ENCODE measurements around the gene KRTAP6-2.

- no peak for TF ChIP-seq POLR2A (IDR thresholded peaks at IDR 0.05; ENCODE audit: low read depth, low read length)
- TF ChIP-seq TAF1 (IDR thresholded peaks at IDR 0.05; ENCODE audit: borderline replicate concordance, low read depth, low read length): no peak
- no peak for TF ChIP-seq POLR2AphosphoS5 (IDR thresholded peaks at IDR 0.05; ENCODE audit: low read depth, low read length)
Observed at GRCh38 chr21:30600787-30601186, 2.1 kb upstream of the KRTAP6-2 start, which contains the start of gene KRTAP22-1.
